Muscle of leg (tissue), 11 donors: ENCODE results near the gene ZFP64. TPM values are rescaled to one million over a fixed set of nuclear protein-coding genes. Genes with fewer than 3 reads are reported as not detected.
"Not testable (repeated sequence)": the region's sequence is repeated elsewhere in the genome, so short reads cannot be mapped to it uniquely, and the experiment has no call there.

ENCODE experiments used
- DNase-seq: peaks from one replicate; pipeline ENCODE4 v3.0.0; 2013
- H3K27ac ChIP-seq: one replicate; pipeline ENCODE4 v1.5.1; 2013; ENCODE audit warnings: mild to moderate bottlenecking, low read length, control low read depth
- H3K27me3 ChIP-seq: one replicate; pipeline ENCODE4 v1.6.1; 2013; ENCODE audit warnings: low read length; ENCODE audit not compliant: control insufficient read depth, insufficient read depth
- H3K36me3 ChIP-seq: one replicate; pipeline ENCODE4 v1.6.1; 2013; ENCODE audit warnings: low read length; ENCODE audit not compliant: control insufficient read depth, insufficient read depth
- H3K4me1 ChIP-seq: one replicate; pipeline ENCODE4 v1.6.1; 2013; ENCODE audit warnings: low read length; ENCODE audit not compliant: control insufficient read depth, insufficient read depth
- H3K4me3 ChIP-seq: one replicate; pipeline ENCODE4 v1.5.1; 2013; ENCODE audit warnings: low read length, control low read depth
- H3K9me3 ChIP-seq: replicated peaks from 2 replicates; pipeline ENCODE4 v1.6.1; 2013; ENCODE audit warnings: low read depth, low read length; ENCODE audit not compliant: control insufficient read depth
- WGBS: methylation state at CpG from one replicate; pipeline ENCODE4 v1.1.5; 2013; ENCODE audit warnings: missing lambda C conversion rate; ENCODE audit not compliant: insufficient coverage; 5-methylcytosine and 5-hydroxymethylcytosine counted together
- polyA plus RNA-seq, 8 donors: library from polyadenylated mRNA; unstranded; fragments of 120-200 nt; gene quantifications; one replicate each; pipeline versions ENCODE4 v1.2.1 to v1.2.3, GENCODE V29; 2013; ENCODE audit warnings: inconsistent platforms in 1 of 8, low replicate concordance in 1 of 8; ENCODE audit not compliant: insufficient read length in 8 of 8, insufficient read depth in 1 of 8
- total RNA-seq: library from RNA; stranded (reverse); fragments of 120-200 nt; gene quantifications from one replicate; pipeline ENCODE4 v1.2.4, GENCODE V29; 2013

ZFP64 gene
- total and polyA plus RNA-seq, 9 donors = 10.0 to 15.3 (median 13.5) TPM

DNA sequence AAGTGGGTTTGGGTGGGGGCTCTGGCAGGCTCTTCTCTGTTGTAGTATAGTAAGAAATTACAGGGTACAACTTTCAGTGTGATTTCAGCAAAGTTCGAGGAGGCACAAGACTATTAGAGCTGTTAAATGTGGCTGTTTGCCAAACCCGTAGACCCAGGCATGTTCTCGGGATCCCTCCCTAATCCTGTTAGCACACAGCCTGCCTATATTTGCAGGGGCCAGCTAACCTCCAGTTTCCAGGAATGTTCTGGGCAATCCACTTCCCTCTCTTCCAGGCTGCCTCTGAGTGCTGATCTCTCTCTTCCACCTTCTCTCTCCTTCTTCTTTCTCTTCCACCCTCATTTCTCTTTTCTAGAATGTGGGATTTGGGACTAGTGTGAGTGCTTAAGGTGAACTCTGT, 34.8 kb upstream of the ZFP64 start:
- Histone ChIP-seq H3K36me3 (no peaks in the 10 kb centered on the region), H3K27ac (no peak overlapping the region), H3K27me3 (no peaks in the 10 kb centered on the region), H3K9me3 (no peaks in the 10 kb centered on the region), H3K4me1 (peaks cover 2% of the 10 kb centered on the region), H3K4me3 (no peak overlapping the region)
- 25% methylated on average over 3 of the region's 3 CpGs for WGBS
- no peak for DNase-seq

DNA sequence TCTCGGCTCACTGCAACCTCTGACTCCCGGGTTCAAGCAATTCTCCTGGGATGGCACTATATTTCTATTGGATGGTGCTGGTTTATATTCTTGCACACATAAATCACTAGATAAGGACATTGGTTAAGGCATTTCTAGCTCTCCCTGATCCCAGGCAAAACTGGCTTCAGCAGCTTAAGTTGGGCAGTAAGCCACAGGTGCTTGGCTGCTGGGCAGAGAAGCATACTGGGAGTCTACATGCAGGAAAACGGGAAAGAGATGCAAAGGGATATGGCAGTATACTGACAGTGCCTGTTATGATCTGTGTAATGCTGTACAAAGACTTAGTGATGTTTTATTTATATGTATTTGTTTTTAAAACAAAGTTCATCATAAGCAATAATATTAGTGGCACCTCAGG, 33.3 kb upstream of the ZFP64 start:
- 43% methylated on average over 1 of the region's 3 CpGs for WGBS
- DNase-seq = no peak
- H3K9me3 ChIP-seq = peaks cover 9% of the 10 kb centered on the region
- H3K4me1 ChIP-seq = peaks cover 2% of the 10 kb centered on the region
- H3K36me3 ChIP-seq = no peaks in the 10 kb centered on the region
- H3K4me3 ChIP-seq = no peak overlapping the region
- no peaks in the 10 kb centered on the region for H3K27me3 ChIP-seq
- H3K27ac ChIP-seq = no peak overlapping the region

DNA sequence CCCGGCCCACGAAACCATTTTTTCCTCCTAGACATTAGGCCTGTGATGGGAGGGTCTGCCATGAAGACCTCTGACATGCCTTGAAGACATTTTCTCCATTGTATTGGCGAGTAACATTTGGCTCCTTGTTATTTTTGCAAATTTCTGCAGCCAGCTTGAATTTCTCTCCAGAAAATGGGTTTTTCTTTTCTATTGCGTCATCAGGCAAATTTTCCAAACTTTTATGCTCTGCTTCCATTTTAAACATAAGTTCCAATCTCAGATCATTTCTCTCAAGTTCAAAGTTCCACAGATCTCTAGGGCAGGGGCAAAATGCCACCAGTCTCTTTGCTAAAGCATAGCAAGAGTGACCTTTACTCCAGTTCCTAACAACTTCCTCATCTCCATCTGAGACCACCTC, 29.8 kb upstream of the ZFP64 start:
- 94% methylated on average over 4 of the region's 4 CpGs for WGBS

DNA sequence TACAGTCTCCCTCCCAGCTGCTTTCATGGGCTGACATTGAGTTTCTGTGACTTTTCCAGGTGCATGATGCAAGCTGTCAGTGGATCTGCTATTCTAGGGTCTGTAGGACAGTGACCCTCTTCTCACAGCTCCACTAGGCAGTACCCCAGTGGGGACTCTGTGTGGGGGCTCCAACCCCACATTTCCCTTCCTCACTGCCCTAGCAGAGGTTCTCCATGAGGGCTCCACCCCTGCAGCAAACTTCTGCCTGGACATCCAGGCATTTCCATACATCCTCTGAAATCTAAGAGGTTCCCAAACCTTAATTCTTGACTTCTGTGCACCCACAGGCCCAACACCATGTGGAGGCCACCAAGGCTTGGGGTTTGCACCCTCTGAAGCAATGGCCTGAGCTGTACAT, 29.3 kb upstream of the ZFP64 start:
- not testable (repeated sequence) for DNase-seq, H3K4me3 ChIP-seq, H3K9me3 ChIP-seq, H3K36me3 ChIP-seq, H3K4me1 ChIP-seq, H3K27ac ChIP-seq, H3K27me3 ChIP-seq

More for the DNA sequence above, 29.8 kb upstream of the ZFP64 start:
- not testable (repeated sequence) for H3K9me3 ChIP-seq, DNase-seq, H3K27me3 ChIP-seq, H3K36me3 ChIP-seq, H3K4me3 ChIP-seq, H3K27ac ChIP-seq, H3K4me1 ChIP-seq

DNA sequence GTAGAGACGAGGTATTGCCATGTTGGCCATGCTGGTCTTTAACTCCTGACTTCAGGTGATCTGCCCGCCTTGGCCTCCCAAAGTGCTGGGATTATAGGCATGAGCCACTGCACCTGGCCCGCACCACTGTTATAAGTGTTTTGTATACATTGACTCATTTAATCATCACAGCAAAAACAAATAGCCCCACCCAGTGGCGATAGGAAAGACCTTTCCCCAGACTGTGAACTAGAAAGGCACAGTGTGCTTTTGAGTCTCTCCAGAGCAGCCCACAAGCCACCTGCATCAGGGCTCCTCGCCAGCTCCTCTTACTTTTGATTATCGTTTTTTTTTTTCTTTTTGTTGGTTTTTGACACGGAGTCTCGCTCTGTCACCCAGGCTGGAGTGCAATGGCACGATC, 27.9 kb upstream of the ZFP64 start:
- Histone ChIP-seq H3K27ac (no peak overlapping the region), H3K9me3 (peaks cover 9% of the 10 kb centered on the region)
- 83% methylated on average over 2 of the region's 9 CpGs for WGBS

DNA sequence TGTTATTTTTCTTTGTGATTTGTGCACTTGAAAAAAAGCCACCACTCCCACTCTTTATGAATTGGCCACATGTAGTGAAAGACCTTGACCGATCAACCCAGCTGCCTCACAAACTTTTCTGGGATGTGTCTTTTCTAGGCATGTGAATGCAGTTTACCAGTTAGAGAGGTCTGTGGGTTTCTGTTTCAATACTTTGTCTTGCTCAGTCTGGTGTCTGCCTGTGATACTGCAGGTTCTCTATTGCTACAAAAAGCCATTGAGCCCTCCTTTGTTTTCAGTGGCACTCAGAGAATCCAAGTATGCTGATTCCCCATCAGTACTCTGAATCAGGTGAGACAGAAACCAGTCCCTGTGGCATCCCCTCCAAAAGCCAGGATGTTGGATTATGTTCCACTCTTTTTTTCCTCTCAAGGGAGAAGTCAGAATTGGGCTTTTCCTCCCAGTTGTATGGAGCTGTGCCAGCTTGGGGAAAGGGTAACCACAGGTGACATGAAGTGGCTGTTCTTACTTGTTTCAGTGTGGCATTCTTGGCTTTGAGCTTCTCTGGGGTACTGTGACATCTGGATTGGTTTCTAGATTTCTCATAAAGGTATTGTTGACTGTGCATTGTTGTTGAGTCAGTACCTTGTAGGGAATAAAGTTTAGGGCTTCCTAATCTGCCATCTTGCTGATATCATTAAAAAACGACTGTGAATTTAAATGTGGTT, 26.3 kb upstream of the ZFP64 start:
- no peaks in the 10 kb centered on the region for H3K4me1 ChIP-seq
- DNase-seq = no peak
- H3K4me3 ChIP-seq = no peak overlapping the region
- no peak overlapping the region for H3K27ac ChIP-seq
- no CpG with 5 or more reads among the region's 2 CpGs for WGBS
- H3K27me3 ChIP-seq = no peaks in the 10 kb centered on the region
- H3K9me3 ChIP-seq = peaks cover 15% of the 10 kb centered on the region
- H3K36me3 ChIP-seq = no peaks in the 10 kb centered on the region

More for the DNA sequence above, 27.9 kb upstream of the ZFP64 start:
- Histone ChIP-seq H3K4me1 (no peaks in the 10 kb centered on the region), H3K27me3 (no peaks in the 10 kb centered on the region), H3K4me3 (no peak overlapping the region), H3K36me3 (no peaks in the 10 kb centered on the region)
- no peak for DNase-seq

DNA sequence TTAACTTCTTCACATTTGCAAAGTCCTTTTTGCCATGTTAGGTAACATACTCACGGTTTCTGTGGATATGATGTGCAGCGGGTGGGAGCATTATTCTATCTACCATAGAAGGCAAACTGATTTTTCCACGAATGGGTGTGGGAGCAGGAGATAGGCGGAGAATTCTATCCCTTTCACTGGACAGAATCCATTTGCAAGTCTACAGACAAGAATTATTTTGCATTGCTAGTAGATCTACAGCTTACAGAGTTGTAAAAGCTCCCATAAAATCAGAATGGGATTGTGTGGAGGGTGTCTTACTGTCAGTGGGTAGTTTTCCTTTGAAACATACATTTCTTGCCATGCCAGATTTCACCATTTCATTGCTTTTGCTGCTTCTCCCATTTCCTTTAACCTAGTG, 22.4 kb upstream of the ZFP64 start:
- Histone ChIP-seq H3K27me3 (peaks cover 5% of the 10 kb centered on the region), H3K4me1 (no peaks in the 10 kb centered on the region), H3K4me3 (no peak overlapping the region), H3K27ac (no peak overlapping the region), H3K9me3 (peaks cover 5% of the 10 kb centered on the region), H3K36me3 (no peaks in the 10 kb centered on the region)
- WGBS = no CpG with 5 or more reads among the region's 4 CpGs
- no peak for DNase-seq

DNA sequence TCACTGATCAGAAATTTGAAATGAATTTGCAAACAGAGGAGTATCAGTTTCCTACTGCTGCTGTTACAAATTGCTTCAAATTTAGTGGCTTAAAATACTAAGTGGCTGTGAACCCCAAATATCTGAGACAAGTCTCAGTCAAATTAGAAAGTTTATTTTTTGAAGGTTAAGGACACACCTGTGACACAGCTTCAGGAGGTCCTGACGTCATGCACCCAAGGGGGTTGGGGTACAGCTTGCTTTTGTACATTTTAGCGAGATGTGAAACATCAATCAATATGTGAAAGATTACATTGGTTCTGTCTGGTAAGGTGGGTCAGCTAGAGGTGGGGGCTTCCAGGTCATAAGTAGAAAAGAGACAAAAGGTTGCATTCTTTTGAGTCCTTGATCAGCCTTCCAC, 21.4 kb upstream of the ZFP64 start:
- H3K36me3 ChIP-seq = no peaks in the 10 kb centered on the region
- H3K9me3 ChIP-seq = peaks cover 5% of the 10 kb centered on the region
- H3K27me3 ChIP-seq = peaks cover 5% of the 10 kb centered on the region
- H3K4me1 ChIP-seq = no peaks in the 10 kb centered on the region
- DNase-seq = no peak
- 56% methylated on average over 2 of the region's 2 CpGs for WGBS
- no peak overlapping the region for H3K27ac ChIP-seq
- no peak overlapping the region for H3K4me3 ChIP-seq

DNA sequence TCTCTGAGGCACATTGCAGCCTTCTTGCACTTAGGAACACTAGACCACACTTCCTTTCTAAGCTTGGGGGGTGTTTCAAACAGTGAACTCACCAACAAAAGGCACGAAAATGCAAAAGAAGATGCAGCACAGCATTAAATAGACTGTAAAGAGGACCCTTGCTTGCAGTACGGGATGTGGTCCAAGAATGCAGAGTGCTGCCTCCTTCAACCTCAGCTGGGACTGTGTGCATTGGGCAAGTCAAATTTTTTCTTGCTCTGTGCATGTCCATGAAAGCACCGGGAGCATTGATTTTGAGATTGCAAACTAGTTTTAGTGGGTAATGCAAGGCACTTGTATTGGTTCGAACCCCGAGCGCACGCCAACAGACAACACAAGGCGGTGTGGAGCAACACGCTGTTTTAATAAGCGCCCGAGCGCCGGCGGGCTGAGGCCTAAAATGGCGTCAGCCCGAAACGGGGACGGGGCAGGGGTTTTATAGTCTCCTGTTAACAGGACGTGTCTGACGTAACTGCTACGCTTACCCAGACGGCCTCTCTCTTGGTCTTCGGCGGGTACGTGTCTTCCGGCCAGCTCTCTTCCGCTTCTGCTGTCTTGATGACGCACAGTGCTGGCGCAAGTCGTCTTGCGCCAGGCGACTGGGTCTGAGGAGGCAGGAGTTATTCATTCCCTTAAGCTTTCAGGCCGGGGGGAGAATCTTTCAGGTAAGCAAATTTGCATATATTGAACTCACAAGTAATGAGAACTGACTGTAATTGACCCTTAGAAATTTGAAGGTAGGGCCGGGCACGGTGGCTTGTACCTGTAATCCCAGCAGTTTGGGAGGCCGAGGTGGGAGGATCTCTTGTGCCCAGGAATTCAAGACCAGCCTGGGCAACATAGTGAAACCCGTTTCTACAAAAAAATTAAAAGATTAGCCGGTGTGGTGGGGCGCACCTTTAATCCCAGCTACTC, 18.7 kb upstream of the ZFP64 start:
- peaks cover 5% of the 10 kb centered on the region for H3K9me3 ChIP-seq
- H3K27me3 ChIP-seq = peaks cover 5% of the 10 kb centered on the region
- WGBS = 92% methylated on average over 33 of the region's 39 CpGs
- no peaks in the 10 kb centered on the region for H3K4me1 ChIP-seq
- H3K4me3 ChIP-seq = no peak overlapping the region
- no peaks in the 10 kb centered on the region for H3K36me3 ChIP-seq
- DNase-seq = no peak
- H3K27ac ChIP-seq = no peak overlapping the region

DNA sequence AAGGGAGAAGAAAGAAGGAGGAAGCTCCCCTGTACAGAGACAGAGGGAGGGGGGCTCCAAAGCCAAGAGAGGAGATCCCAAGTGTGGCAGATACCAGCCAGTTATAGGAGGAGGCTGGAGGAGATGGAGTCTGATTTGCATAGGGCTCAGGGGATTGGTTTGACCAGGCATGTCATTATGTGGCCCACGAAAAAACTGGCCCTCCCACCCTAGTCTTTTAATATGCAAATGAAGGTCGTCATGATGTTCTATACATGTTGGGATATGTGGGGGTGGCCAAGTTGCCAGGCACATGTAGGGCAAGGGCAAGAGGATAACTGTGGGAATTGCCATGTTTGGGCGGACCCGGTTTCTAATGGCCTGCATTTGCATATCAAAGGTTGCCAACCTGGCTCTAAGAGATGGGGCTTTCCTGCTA, 17.6 kb upstream of the ZFP64 start:
- no peaks in the 10 kb centered on the region for H3K36me3 ChIP-seq
- H3K4me1 ChIP-seq = no peaks in the 10 kb centered on the region
- DNase-seq = no peak
- H3K4me3 ChIP-seq = no peak overlapping the region
- peaks cover 5% of the 10 kb centered on the region for H3K9me3 ChIP-seq
- peaks cover 5% of the 10 kb centered on the region for H3K27me3 ChIP-seq
- WGBS = 37% methylated on average over 3 of the region's 4 CpGs
- H3K27ac ChIP-seq = no peak overlapping the region
